ENCODE results near the gene USP30. TPM values are rescaled to one million over a fixed set of nuclear protein-coding genes. Genes with fewer than 3 reads are reported as not detected.

Gene USP30
- total RNA-seq, 6 experiments from 2014 or later, result 8.0 to 11.7 (median 10.4) TPM

DNA sequence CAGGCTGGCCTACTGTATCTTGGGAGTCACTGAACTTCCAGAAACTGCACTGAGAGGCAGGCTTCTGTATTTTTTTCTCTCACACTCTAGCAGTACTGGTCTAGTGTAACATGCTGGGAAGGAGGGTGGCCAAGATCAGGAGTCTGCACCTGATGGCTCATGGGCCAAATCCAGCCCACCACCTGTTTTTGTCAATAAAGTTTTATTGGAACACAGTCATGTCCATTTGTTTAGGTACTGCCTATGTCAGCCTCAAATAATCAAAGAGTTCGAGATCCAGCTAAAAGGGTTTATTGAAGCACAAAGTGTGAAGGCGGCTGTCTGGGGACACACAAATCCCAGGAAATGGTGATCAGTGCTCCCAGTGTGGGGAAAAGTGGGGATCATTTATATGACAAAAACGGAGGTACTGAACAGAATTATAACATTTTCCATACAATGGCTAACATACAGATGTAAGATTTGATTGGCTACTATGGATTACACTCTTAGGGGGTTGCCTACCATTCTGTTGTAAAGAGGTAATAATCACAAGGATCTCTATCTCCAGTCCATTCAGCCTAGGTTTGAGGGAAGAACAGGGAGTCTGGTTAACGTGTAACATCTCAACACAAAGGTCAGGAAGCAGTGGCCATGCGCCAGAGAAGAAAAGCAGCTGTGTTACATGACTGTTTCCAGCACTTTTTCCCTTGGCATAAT, 12.9 kb downstream of the USP30 start:
- peaks cover 2% of the 10 kb centered on the region; the same call in 1 of the 2 replicates for H3K27me3 Mint-ChIP-seq (ENCODE audit: insufficient read depth)
- H3K4me1 Mint-ChIP-seq (ENCODE audit: low read depth), result no peaks in the 10 kb centered on the region
- H3K4me3 Mint-ChIP-seq, result no peak overlapping the region
- no peaks in the 10 kb centered on the region for H3K9me3 Mint-ChIP-seq
- no peak overlapping the region for H3K27ac Mint-ChIP-seq
- no peak for DNase-seq
- TF ChIP-seq, protein P1, sequence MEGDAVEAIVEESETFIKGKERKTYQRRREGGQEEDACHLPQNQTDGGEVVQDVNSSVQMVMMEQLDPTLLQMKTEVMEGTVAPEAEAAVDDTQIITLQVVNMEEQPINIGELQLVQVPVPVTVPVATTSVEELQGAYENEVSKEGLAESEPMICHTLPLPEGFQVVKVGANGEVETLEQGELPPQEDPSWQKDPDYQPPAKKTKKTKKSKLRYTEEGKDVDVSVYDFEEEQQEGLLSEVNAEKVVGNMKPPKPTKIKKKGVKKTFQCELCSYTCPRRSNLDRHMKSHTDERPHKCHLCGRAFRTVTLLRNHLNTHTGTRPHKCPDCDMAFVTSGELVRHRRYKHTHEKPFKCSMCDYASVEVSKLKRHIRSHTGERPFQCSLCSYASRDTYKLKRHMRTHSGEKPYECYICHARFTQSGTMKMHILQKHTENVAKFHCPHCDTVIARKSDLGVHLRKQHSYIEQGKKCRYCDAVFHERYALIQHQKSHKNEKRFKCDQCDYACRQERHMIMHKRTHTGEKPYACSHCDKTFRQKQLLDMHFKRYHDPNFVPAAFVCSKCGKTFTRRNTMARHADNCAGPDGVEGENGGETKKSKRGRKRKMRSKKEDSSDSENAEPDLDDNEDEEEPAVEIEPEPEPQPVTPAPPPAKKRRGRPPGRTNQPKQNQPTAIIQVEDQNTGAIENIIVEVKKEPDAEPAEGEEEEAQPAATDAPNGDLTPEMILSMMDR (IDR thresholded peaks at IDR 0.05), result no peak
- H3K36me3 Mint-ChIP-seq (ENCODE audit: low read depth), result peaks cover 13% of the 10 kb centered on the region

DNA sequence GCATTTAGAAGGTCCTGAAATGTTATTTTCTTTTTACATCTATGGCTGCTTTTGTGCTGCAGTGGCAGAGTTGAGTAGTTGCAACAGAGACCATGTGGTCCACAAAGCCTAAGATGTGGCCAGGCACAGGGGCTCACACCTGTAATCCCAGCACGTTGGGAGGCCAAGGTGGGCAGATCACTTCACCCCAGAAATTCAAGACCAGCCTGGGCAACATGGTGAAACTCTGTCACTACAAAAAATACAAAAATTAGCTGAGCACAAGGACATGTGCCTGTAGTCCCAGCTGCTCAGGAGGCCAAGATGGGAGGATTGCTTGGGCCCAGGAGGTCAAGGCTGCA, 13.4 kb downstream of the USP30 start:
- no peaks in the 10 kb centered on the region for H3K4me1 Mint-ChIP-seq (ENCODE audit: low read depth)
- H3K27ac Mint-ChIP-seq, result no peak overlapping the region
- H3K4me3 Mint-ChIP-seq, result no peak overlapping the region
- H3K27me3 Mint-ChIP-seq (ENCODE audit: insufficient read depth), result peaks cover 2% of the 10 kb centered on the region; the same call in 1 of the 2 replicates
- peaks cover 13% of the 10 kb centered on the region for H3K36me3 Mint-ChIP-seq (ENCODE audit: low read depth)
- no peak for DNase-seq
- H3K9me3 Mint-ChIP-seq, result no peaks in the 10 kb centered on the region
- TF ChIP-seq, protein P1 (IDR thresholded peaks at IDR 0.05), result no peak

DNA sequence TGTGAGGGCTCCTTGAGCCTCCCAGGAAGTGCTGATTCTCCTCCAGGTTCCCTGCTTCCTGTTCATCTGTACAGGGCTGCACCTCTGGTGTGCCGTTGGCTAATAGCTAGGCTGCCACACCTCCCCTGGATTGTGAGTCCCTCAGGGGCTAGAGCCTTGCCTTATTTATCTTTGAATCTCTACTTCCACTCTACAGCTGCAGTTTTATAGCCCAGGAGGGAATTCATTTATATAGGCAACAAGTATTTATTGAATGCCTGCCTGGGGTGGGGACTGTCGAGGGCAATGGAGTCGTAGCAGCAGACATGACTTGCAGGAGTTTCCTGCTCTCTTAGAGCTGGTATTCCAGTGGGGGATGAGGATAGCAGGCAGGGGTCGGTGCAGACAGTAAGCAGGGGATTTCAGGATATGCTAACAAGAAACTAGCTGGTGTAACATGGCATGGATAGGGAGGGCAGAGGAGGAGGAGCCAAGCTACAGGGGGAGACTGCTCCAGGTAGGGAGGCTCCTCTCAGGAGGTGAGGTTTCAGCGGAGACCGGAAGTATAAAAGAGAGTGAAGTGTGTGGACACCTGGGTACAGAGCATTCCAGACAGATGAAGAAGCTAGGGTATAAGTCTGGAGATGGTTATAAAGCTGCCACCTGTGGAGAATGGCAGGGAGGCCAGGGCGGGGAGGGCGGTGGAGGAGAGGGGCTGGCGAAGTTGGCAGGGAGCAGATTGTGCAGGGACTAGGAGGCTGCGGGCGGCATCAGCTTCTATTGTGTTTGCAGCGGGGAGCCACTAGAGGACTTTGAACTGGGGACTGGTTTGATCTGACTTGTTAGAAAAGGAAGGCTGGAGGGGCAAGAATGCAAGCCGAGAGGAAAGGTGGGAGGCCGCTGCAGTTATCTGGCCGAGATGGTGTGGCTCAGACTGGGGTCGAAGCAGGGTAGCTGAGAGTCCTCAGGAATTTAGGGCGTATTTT, 17.2 kb downstream of the USP30 start:
- DNase-seq, result no peak
- no peak overlapping the region for H3K4me3 Mint-ChIP-seq
- H3K4me1 Mint-ChIP-seq (ENCODE audit: low read depth), result no peaks in the 10 kb centered on the region
- peaks cover 2% of the 10 kb centered on the region; the same call in 1 of the 2 replicates for H3K27me3 Mint-ChIP-seq (ENCODE audit: insufficient read depth)
- TF ChIP-seq, protein P1 (IDR thresholded peaks at IDR 0.05), result no peak
- H3K9me3 Mint-ChIP-seq, result no peaks in the 10 kb centered on the region
- H3K27ac Mint-ChIP-seq, result no peak overlapping the region
- H3K36me3 Mint-ChIP-seq (ENCODE audit: low read depth), result peaks cover 9% of the 10 kb centered on the region

DNA sequence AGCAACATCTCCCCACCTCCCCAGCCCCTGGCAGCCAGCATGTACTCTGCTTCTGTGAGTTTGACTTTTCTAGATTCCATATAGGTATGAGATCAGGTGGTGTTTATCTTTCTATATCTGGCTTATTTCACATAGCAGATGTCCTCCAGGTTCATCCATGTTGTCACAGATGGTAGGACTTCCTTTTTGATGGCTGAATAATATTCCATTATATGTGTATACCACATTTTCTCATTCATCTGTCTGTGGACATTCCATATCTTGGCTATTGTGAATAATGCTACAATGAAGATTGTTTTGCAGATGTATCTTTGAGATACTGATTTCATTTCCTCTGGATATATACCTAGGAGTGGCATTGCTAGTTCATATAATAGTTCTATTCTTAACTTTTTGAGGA, 22.5 kb downstream of the USP30 start:
- no peaks in the 10 kb centered on the region for H3K9me3 Mint-ChIP-seq
- peaks cover 18% of the 10 kb centered on the region for H3K36me3 Mint-ChIP-seq (ENCODE audit: low read depth)
- H3K27ac Mint-ChIP-seq, result no peak overlapping the region
- no peak overlapping the region for H3K4me3 Mint-ChIP-seq
- DNase-seq, result no peak
- TF ChIP-seq, protein P1 (IDR thresholded peaks at IDR 0.05), result no peak
- no peaks in the 10 kb centered on the region for H3K4me1 Mint-ChIP-seq (ENCODE audit: low read depth)
- no peaks in the 10 kb centered on the region for H3K27me3 Mint-ChIP-seq (ENCODE audit: insufficient read depth)

DNA sequence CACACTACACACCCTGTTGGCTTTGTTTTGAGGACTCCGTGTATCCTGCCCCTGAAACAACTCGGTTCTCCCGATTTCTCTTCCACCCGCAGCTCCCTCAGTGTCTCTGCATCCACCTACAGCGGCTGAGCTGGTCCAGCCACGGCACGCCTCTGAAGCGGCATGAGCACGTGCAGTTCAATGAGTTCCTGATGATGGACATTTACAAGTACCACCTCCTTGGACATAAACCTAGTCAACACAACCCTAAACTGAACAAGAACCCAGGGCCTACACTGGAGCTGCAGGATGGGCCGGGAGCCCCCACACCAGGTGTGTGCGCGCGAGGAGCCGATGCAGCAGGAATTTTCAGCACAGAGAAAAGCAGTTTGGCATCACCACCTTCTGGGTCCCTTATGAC, 30.4 kb downstream of the USP30 start:
- Mint-ChIP-seq H3K36me3 (ENCODE audit: low read depth) (peaks cover 10% of the 10 kb centered on the region), H3K9me3 (no peaks in the 10 kb centered on the region), H3K4me1 (ENCODE audit: low read depth) (no peaks in the 10 kb centered on the region), H3K27ac (no peak overlapping the region), H3K4me3 (no peak overlapping the region), H3K27me3 (ENCODE audit: insufficient read depth) (no peaks in the 10 kb centered on the region; the same call in 1 of the 2 replicates)
- TF ChIP-seq, protein P1 (IDR thresholded peaks at IDR 0.05), result no peak
- no peak for DNase-seq

All from HFFc6 (cell line).